Prostate gland (tissue), 2 donors: ENCODE measurements around the gene TNS3.

Experiments used
- POLR2A ChIP-seq: fragments of 450-650 bp; IDR thresholded peaks from one replicate; pipeline ENCODE4 v1.6.1; 2016; ENCODE audit warnings: antibody characterized with exemption, mild to moderate bottlenecking
- TF ChIP-seq, protein P1 (sequence below), 4 experiments: fragments of 200-600 bp in 2 of 4; fragments of 450-650 bp in 2 of 4; sonication (generic) in 2 of 4; IDR thresholded peaks; 1 replicate in 3 of 4; 2 replicates in 1 of 4; pipeline ENCODE4 v1.5.1; 2016 to 2019; ENCODE audit warnings: antibody characterized with exemption in 4 of 4, mild to moderate bottlenecking in 2 of 4, moderate library complexity in 2 of 4

DNA sequence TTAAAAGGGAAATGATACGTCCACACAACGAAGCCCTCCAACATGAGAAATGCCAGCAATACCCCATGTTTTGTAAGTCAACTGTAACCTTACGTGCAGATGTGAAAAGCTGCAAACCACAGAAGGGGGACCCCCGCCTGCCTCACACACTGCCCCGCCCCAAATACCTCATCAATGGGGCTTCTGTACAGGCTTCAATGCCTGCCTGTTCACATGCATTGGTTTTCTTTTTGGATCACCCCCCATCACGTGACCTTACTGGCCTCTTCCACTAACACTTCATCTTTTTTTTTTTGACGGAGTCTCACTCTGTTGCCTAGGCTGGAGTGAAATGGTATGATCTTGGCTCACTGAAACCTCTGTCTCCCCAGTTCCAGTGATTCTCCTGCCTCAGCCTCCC lies 224.0 kb downstream of the TNS3 start:
- no peak for TF ChIP-seq POLR2A
- TF ChIP-seq, protein P1, sequence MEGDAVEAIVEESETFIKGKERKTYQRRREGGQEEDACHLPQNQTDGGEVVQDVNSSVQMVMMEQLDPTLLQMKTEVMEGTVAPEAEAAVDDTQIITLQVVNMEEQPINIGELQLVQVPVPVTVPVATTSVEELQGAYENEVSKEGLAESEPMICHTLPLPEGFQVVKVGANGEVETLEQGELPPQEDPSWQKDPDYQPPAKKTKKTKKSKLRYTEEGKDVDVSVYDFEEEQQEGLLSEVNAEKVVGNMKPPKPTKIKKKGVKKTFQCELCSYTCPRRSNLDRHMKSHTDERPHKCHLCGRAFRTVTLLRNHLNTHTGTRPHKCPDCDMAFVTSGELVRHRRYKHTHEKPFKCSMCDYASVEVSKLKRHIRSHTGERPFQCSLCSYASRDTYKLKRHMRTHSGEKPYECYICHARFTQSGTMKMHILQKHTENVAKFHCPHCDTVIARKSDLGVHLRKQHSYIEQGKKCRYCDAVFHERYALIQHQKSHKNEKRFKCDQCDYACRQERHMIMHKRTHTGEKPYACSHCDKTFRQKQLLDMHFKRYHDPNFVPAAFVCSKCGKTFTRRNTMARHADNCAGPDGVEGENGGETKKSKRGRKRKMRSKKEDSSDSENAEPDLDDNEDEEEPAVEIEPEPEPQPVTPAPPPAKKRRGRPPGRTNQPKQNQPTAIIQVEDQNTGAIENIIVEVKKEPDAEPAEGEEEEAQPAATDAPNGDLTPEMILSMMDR (IDR thresholded peaks at IDR 0.05) = no peak
